Measurements from ENCODE around the gene ALDH8A1. TPM values are rescaled to one million over a fixed set of nuclear protein-coding genes. Genes with fewer than 3 reads are reported as not detected.

Gene ALDH8A1
- total and polyA plus RNA-seq, 2 of the 13 experiments (the other 11 are each of a cell fraction or from before 2014, with no cell fraction given): 1.1 to 3.4 TPM

DNA sequence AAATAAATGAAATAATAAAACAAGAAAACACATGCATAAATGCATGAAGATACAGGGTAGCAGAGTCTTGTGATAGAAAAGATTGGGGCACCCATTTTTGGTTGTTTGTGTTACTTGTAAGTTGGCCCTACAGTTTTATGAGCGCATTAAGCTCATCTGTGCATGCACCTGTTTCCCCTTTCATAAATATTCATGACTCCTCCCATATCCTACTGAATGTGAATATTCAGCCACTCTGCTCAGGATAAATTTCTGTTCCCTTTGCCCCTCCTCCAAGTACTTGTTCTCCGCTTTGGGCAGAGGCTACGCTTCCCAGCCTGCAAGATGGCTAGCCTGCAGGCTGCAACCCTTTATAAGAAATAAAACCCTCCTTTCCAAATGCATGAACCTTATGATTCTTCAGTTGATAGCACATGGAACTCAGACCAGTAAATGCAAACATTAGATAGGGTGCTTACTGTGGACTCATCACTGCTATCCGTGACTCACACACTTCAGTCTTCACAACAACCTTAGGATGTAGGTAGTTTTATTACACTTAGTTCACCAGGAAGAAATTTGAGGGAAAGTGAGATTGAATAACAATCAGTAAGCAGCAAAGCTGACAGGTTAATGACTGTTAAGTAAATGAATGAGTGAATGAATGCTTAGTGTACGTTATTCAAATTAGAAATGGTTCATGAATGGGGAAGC is 15.0 kb downstream of the ALDH8A1 start (continued):
- no peak for TF ChIP-seq BRCA1 (CRISPR knock-in tag; IDR thresholded peaks at IDR 0.05)
- no peak for TF ChIP-seq SMAD3 (CRISPR knock-in tag; IDR thresholded peaks at IDR 0.05)

DNA sequence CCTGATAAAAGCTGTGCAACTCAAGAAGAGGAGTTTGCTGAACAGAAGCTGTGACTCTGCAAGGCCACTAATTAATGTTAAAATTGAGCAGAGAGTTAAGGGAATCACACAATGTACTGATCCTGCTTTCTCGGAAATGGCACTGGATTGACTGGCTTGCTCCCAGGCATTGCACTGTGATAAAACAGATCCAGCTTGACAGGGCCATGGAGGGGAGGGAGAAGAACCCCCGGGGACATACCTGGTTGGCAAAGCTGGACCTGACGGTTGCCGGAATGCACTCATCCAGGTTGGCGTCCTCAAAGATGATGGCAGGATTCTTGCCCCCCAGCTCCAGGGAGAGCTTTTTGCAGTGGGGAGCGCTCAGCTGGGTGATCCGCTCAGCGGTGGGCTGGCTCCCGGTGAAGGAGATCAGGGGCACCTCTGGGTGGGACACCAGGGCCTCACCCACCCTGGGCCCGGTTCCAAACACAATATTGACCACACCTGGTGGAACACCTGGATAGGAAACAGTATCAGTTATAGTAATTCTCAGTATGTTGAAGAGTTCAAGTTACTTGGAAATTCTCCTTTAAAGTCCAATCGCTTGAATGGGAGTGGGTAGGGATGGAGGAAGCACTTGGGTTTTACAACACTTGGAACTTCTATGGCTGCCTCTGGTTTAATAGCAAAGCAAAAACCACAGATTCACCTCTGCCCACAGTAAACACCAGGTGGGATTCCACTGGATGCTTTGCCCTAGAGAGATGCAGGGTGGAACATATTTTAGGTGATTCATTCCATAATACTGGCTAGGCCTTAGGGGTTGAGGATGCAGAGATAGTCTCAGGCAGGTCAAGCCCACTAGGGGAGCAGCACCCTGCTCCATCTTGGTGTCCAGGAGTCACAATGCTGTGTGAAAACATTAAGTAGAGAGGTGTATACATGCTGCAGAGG is 17.1 kb downstream of the ALDH8A1 start:
- H3K27me3 ChIP-seq (ENCODE audit: control insufficient read depth in 1 of 2, insufficient read depth in 2 of 2, low read length in 2 of 2): no peaks in the 10 kb centered on the region
- CTCF ChIA-PET (ENCODE audit: low intra/inter-chr PET ratio, low total read pairs): no interaction called here
- no peaks in the 10 kb centered on the region for H3K36me3 ChIP-seq (replicated peaks in 1 of 2; ENCODE audit: control insufficient read depth in 1 of 2, insufficient read depth in 2 of 2, low read length in 2 of 2)
- POLR2A ChIA-PET: no interaction called here
- no peak overlapping the region for H3K4me3 ChIP-seq (replicated peaks in 1 of 3; ENCODE audit: insufficient read depth in 1 of 3, low read depth in 2 of 3, low read length in 3 of 3)
- H3K79me2 ChIP-seq (ENCODE audit: insufficient read depth, low read length): no peaks in the 10 kb centered on the region
- TF ChIP-seq, protein P1, sequence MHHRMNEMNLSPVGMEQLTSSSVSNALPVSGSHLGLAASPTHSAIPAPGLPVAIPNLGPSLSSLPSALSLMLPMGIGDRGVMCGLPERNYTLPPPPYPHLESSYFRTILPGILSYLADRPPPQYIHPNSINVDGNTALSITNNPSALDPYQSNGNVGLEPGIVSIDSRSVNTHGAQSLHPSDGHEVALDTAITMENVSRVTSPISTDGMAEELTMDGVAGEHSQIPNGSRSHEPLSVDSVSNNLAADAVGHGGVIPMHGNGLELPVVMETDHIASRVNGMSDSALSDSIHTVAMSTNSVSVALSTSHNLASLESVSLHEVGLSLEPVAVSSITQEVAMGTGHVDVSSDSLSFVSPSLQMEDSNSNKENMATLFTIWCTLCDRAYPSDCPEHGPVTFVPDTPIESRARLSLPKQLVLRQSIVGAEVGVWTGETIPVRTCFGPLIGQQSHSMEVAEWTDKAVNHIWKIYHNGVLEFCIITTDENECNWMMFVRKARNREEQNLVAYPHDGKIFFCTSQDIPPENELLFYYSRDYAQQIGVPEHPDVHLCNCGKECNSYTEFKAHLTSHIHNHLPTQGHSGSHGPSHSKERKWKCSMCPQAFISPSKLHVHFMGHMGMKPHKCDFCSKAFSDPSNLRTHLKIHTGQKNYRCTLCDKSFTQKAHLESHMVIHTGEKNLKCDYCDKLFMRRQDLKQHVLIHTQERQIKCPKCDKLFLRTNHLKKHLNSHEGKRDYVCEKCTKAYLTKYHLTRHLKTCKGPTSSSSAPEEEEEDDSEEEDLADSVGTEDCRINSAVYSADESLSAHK (CRISPR knock-in tag; IDR thresholded peaks at IDR 0.05; ENCODE audit: borderline replicate concordance): no peak
- TF ChIP-seq U2AF1 (optimal IDR thresholded peaks at IDR 0.05; ENCODE audit: low read depth, low read length): no peak
- peaks cover 9% of the 10 kb centered on the region for H3K4me1 ChIP-seq (ENCODE audit: insufficient read depth, low read length)
- no peaks in the 10 kb centered on the region for H3K9me3 ChIP-seq (ENCODE audit: low read length)
- ATAC-seq (no peak; the same call in 2 of the 3 replicates), DNase-seq (ENCODE audit: low spot score) (no peak), FAIRE-seq (no peak)
- no peak overlapping the region for H3K27ac ChIP-seq (ENCODE audit: extremely low read length, insufficient read depth, low read length)
- no peak overlapping the region for H2AFZ ChIP-seq (ENCODE audit: low read length)
- 87% methylated on average over 9 of the region's 11 CpGs for WGBS (ENCODE audit: low lambda C conversion rate)
- no peak overlapping the region for H3K4me2 ChIP-seq (ENCODE audit: low read depth, low read length)
- no TSS peak for BruUV-seq (replicated peaks)
- H4K20me1 ChIP-seq (ENCODE audit: insufficient read depth, low read length): no peaks in the 10 kb centered on the region
- in situ Hi-C loops (cut with HindIII; ENCODE audit: extremely low pct_ligation_motif_present, low pct_unique_long_range_greater_than_20kb) (loop anchor here (10.0 kb wide), 1 partner anchor 808 kb away; no protein-coding TSS in a partner anchor), intact Hi-C loops (cut with micrococcal nuclease; ENCODE audit: unreplicated experiment) (no loop called here)
- no peak overlapping the region for H3K9ac ChIP-seq (ENCODE audit: insufficient read depth, low read depth, low read length)

Measured in HepG2 (cell line).